ENCODE results near the gene UST. TPM values are rescaled to one million over a fixed set of nuclear protein-coding genes. Genes with fewer than 3 reads are reported as not detected.
"Not testable (repeated sequence)": the region's sequence is repeated elsewhere in the genome, so short reads cannot be mapped to it uniquely, and the experiment has no call there.

Gene UST
- total RNA-seq, 1 donor from 2014 or later, result 9.7 TPM

DNA sequence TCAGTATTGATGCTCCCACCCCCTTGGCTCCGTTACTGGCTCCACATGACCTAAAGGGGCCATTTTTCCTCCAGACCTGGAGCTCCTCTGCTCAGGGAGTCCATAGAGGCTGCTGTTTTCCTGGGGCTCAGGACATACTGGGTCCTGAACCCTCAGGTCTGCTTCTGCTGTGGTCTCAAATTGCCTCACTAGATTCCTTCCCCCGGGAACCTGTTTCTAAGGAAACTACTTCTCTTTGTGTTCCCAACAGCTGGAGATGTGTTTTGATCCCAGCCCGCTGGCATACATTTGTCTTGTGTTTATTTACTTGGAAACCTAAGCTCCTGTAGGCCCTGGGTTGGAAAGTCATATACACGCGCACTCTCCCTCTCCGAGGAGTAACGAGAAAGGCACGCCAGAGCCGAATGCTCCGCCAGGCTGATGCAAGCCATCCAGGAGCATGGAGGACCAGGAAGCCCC is 222.8 kb downstream of the UST start:
- peak overlapping the region; percentile 56 for H3K27ac Mint-ChIP-seq

DNA sequence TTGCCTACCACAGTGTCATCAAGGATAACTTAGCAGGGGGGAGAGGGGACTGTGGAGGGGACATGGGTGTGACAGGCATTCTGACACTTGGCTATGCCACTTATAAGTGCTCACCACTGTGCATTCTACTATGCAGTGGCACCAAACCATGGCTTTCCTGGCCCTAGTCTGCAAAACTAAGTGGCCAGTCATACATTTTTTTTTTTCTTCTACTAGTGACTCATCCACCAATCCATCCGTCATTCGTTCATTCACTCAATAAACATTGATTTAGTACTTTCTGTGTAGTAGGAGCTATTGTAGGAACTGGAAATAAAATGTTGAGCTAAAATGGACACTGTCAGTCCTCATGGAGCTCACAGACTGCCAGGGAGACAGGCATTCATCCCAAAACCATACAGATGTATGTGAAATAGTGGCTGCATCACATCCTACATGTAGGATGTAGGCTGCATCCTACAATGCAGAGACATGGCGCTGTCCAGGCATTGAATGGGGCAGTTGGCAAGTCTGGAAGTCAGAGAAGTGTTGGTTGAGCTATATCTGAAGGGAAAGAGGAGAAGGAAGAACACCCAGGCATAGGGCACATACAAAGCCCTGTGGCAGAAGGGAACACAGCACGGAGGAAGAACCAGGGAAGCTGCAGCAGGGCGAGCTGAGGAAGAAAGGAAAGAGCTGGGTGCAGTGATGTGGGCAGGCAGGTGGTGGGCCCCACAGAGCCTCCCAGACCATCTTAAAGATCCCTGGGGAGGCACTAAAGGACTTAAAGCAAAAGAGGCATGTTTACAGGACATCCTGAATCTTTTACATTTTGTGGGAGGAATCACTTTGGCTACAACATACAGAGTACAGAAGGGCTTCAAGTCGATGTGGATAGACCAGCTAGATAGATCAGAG is 224.4 kb downstream of the UST start:
- Mint-ChIP-seq H3K4me3 (no peak overlapping the region), H3K4me1 (ENCODE audit: unreplicated experiment) (peaks cover 26% of the 10 kb centered on the region), H3K9me3 (no peaks in the 10 kb centered on the region), H3K36me3 (no peaks in the 10 kb centered on the region), H3K27me3 (peaks cover 16% of the 10 kb centered on the region), H3K27ac (no peak overlapping the region)
- no peak for DNase-seq (ENCODE audit: extremely low spot score, unreplicated experiment)
- TF ChIP-seq, protein P1, sequence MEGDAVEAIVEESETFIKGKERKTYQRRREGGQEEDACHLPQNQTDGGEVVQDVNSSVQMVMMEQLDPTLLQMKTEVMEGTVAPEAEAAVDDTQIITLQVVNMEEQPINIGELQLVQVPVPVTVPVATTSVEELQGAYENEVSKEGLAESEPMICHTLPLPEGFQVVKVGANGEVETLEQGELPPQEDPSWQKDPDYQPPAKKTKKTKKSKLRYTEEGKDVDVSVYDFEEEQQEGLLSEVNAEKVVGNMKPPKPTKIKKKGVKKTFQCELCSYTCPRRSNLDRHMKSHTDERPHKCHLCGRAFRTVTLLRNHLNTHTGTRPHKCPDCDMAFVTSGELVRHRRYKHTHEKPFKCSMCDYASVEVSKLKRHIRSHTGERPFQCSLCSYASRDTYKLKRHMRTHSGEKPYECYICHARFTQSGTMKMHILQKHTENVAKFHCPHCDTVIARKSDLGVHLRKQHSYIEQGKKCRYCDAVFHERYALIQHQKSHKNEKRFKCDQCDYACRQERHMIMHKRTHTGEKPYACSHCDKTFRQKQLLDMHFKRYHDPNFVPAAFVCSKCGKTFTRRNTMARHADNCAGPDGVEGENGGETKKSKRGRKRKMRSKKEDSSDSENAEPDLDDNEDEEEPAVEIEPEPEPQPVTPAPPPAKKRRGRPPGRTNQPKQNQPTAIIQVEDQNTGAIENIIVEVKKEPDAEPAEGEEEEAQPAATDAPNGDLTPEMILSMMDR (conservative IDR thresholded peaks at IDR 0.05), result no peak

More for the DNA sequence above, 222.8 kb downstream of the UST start:
- H3K4me3 Mint-ChIP-seq, result no peak overlapping the region
- H3K4me1 Mint-ChIP-seq (ENCODE audit: unreplicated experiment), result peaks cover 26% of the 10 kb centered on the region
- TF ChIP-seq, protein P1 (conservative IDR thresholded peaks at IDR 0.05), result no peak
- H3K9me3 Mint-ChIP-seq, result no peaks in the 10 kb centered on the region
- peaks cover 4% of the 10 kb centered on the region for H3K36me3 Mint-ChIP-seq
- H3K27me3 Mint-ChIP-seq, result peaks cover 16% of the 10 kb centered on the region
- DNase-seq (ENCODE audit: extremely low spot score, unreplicated experiment), result no peak

DNA sequence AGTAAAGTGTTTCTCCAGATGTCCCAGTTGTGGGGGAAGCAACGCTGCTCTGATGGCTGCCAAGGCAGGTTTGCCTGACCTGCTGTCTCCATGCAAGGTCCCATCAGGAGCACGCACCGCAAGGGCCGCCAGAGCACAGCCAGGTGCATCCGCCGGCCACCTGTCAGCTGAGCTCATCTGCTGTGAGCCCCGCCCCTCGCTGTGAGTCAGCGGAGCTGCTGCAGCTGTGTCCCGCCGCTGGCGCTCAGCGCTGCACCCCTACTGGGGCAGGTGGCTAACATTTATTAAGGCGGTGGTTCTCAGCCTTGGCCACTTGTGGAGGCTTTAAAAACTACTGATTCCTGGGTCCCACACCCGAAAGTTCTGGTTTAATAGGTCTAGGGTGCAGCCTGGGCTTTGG is 225.7 kb downstream of the UST start:
- TF ChIP-seq, protein P1 (conservative IDR thresholded peaks at IDR 0.05), result no peak
- Mint-ChIP-seq H3K27ac (no peak overlapping the region), H3K36me3 (no peaks in the 10 kb centered on the region), H3K9me3 (no peaks in the 10 kb centered on the region), H3K4me3 (no peak overlapping the region), H3K27me3 (peaks cover 16% of the 10 kb centered on the region), H3K4me1 (ENCODE audit: unreplicated experiment) (peaks cover 26% of the 10 kb centered on the region)
- peak; percentile 75 for DNase-seq (ENCODE audit: extremely low spot score, unreplicated experiment)

DNA sequence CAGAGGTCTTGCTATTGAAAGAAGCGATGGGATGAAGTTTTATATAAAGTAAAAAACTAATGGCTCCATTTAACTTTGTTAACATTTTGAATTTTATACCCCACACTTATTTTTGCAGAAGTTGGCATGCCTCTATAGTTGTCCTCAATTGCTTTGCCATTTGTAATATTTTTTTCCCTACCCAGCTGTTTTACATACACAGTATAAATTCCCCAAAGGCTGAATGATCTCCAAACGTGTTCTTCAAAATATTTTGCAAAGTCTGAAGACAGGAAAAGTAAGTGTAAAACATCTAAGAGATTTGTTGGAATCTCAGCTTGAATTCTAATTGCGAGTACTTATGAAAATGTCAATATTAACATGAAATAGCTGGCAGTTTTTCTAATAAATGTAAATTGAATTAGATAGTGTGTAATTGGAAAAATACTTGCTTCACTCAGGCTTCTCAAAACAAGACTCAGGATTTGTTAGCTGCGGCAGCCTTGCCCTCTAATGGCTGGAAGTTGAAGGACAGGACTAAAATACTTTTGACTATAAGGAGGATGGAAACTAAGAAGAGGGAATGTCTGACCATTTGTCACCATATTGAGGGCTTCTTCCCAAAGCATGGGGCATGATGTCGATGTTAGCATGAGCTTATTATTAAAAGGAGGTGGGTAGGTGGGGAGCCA is 226.8 kb downstream of the UST start:
- no peak overlapping the region for H3K4me3 Mint-ChIP-seq

DNA sequence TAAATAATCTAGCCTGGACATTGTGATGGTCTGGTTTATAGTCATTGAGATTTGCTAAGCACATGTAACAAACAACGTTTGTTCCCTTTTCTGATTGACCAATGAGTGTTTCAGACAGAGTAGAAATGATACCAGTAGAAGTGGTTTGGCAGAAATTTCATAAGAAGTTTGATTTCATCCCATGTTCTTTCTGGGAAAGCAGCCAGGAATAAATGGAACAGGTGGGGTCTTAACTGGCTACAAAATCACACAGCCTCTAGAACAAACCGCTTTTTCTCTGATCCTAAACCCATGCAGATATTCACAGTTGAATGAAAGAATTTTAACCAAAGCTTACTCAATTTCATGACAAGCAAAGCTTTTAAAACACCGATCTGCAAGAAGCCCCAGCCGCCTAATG is 227.5 kb downstream of the UST start:
- TF ChIP-seq, protein P1 (conservative IDR thresholded peaks at IDR 0.05), result no peak
- Mint-ChIP-seq H3K27me3 (peaks cover 16% of the 10 kb centered on the region), H3K9me3 (no peaks in the 10 kb centered on the region), H3K4me1 (ENCODE audit: unreplicated experiment) (peaks cover 24% of the 10 kb centered on the region), H3K36me3 (no peaks in the 10 kb centered on the region), H3K27ac (no peak overlapping the region), H3K4me3 (no peak overlapping the region)
- DNase-seq (ENCODE audit: extremely low spot score, unreplicated experiment), result no peak

More for the DNA sequence above, 226.8 kb downstream of the UST start:
- H3K36me3 Mint-ChIP-seq, result no peaks in the 10 kb centered on the region
- peaks cover 26% of the 10 kb centered on the region for H3K4me1 Mint-ChIP-seq (ENCODE audit: unreplicated experiment)
- H3K27me3 Mint-ChIP-seq, result peaks cover 16% of the 10 kb centered on the region
- H3K27ac Mint-ChIP-seq, result no peak overlapping the region
- no peaks in the 10 kb centered on the region for H3K9me3 Mint-ChIP-seq
- DNase-seq (ENCODE audit: extremely low spot score, unreplicated experiment), result no peak
- TF ChIP-seq, protein P1 (conservative IDR thresholded peaks at IDR 0.05), result peak; percentile 73

DNA sequence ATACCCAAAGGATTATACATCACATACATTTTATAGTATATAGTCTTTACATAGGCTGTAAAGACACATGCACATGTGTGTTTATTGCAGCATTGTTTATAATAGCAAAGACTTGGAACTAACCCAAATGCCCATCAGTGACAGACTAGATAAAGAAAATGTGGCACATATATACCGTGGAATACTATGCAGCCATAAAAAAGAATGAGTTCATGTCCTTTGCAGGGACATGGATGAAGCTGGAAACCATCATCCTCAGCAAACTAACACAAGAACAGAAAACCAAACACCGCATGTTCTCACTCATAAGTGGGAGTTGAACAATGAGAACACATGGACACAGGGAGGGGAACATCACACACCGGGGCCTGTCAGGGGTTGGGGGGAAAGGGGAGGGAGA is 231.5 kb downstream of the UST start:
- not testable (repeated sequence) for H3K36me3 Mint-ChIP-seq; H3K4me1 Mint-ChIP-seq (ENCODE audit: unreplicated experiment); H3K9me3 Mint-ChIP-seq; H3K27me3 Mint-ChIP-seq; DNase-seq (ENCODE audit: extremely low spot score, unreplicated experiment); H3K27ac Mint-ChIP-seq; H3K4me3 Mint-ChIP-seq
